Measurements from ENCODE around the gene CCDC170. TPM values are rescaled to one million over a fixed set of nuclear protein-coding genes. Genes with fewer than 3 reads are reported as not detected.

Gene CCDC170
- total and polyA plus RNA-seq, 2 of the 8 experiments (the other 6 are each of a cell fraction or from before 2014, with no cell fraction given), result 0.06 to 0.09 TPM

DNA sequence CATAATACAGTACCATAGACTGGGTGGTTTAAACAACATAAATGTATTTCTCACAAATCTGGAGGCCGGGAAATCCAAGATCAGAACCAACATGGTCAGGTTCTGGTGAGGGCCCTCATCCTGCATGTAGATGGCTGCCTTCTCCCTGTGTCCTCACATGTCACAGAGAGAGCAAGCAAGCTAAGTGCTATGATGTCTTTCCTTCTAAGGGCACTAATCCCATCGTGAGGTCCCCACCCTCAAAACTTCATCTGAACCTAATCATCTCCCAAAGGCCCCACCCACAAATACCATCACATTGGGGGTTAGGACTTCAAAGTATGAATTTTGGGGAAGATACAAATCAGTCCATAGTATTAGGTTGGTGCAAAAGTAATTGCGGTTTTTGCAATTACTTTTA is 56.8 kb downstream of the CCDC170 start (continued):
- TF ChIP-seq, protein P1, sequence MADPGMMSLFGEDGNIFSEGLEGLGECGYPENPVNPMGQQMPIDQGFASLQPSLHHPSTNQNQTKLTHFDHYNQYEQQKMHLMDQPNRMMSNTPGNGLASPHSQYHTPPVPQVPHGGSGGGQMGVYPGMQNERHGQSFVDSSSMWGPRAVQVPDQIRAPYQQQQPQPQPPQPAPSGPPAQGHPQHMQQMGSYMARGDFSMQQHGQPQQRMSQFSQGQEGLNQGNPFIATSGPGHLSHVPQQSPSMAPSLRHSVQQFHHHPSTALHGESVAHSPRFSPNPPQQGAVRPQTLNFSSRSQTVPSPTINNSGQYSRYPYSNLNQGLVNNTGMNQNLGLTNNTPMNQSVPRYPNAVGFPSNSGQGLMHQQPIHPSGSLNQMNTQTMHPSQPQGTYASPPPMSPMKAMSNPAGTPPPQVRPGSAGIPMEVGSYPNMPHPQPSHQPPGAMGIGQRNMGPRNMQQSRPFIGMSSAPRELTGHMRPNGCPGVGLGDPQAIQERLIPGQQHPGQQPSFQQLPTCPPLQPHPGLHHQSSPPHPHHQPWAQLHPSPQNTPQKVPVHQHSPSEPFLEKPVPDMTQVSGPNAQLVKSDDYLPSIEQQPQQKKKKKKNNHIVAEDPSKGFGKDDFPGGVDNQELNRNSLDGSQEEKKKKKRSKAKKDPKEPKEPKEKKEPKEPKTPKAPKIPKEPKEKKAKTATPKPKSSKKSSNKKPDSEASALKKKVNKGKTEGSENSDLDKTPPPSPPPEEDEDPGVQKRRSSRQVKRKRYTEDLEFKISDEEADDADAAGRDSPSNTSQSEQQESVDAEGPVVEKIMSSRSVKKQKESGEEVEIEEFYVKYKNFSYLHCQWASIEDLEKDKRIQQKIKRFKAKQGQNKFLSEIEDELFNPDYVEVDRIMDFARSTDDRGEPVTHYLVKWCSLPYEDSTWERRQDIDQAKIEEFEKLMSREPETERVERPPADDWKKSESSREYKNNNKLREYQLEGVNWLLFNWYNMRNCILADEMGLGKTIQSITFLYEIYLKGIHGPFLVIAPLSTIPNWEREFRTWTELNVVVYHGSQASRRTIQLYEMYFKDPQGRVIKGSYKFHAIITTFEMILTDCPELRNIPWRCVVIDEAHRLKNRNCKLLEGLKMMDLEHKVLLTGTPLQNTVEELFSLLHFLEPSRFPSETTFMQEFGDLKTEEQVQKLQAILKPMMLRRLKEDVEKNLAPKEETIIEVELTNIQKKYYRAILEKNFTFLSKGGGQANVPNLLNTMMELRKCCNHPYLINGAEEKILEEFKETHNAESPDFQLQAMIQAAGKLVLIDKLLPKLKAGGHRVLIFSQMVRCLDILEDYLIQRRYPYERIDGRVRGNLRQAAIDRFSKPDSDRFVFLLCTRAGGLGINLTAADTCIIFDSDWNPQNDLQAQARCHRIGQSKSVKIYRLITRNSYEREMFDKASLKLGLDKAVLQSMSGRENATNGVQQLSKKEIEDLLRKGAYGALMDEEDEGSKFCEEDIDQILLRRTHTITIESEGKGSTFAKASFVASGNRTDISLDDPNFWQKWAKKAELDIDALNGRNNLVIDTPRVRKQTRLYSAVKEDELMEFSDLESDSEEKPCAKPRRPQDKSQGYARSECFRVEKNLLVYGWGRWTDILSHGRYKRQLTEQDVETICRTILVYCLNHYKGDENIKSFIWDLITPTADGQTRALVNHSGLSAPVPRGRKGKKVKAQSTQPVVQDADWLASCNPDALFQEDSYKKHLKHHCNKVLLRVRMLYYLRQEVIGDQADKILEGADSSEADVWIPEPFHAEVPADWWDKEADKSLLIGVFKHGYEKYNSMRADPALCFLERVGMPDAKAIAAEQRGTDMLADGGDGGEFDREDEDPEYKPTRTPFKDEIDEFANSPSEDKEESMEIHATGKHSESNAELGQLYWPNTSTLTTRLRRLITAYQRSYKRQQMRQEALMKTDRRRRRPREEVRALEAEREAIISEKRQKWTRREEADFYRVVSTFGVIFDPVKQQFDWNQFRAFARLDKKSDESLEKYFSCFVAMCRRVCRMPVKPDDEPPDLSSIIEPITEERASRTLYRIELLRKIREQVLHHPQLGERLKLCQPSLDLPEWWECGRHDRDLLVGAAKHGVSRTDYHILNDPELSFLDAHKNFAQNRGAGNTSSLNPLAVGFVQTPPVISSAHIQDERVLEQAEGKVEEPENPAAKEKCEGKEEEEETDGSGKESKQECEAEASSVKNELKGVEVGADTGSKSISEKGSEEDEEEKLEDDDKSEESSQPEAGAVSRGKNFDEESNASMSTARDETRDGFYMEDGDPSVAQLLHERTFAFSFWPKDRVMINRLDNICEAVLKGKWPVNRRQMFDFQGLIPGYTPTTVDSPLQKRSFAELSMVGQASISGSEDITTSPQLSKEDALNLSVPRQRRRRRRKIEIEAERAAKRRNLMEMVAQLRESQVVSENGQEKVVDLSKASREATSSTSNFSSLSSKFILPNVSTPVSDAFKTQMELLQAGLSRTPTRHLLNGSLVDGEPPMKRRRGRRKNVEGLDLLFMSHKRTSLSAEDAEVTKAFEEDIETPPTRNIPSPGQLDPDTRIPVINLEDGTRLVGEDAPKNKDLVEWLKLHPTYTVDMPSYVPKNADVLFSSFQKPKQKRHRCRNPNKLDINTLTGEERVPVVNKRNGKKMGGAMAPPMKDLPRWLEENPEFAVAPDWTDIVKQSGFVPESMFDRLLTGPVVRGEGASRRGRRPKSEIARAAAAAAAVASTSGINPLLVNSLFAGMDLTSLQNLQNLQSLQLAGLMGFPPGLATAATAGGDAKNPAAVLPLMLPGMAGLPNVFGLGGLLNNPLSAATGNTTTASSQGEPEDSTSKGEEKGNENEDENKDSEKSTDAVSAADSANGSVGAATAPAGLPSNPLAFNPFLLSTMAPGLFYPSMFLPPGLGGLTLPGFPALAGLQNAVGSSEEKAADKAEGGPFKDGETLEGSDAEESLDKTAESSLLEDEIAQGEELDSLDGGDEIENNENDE (IDR thresholded peaks at IDR 0.05; ENCODE audit: insufficient replicate concordance, low read length), result no peak
- TF ChIP-seq CBX5 (IDR thresholded peaks at IDR 0.05; ENCODE audit: low read depth, low read length), result no peak
